B cell (primary cell): ENCODE data around the gene GAK. TPM values are rescaled to one million over a fixed set of nuclear protein-coding genes. Genes with fewer than 3 reads are reported as not detected.

ENCODE experiments used
- ATAC-seq: fragments of 200-7000 bp; cut with Tn5 transposase; one replicate; pipeline ENCODE4 v1.10.0; 2021; ENCODE audit warnings: low read depth, mild to moderate bottlenecking, moderate number of reproducible peaks, moderate library complexity
- CTCF ChIA-PET: fragments of 350-600 bp; sonication (Branson Sonifier 250); formaldehyde crosslinking; loops from one replicate; lab custom pipeline; 2021; ENCODE audit warnings: antibody characterized with exemption, inconsistent platforms; lab: Charles Lee
- POLR2A ChIA-PET: fragments of 350-600 bp; sonication (Branson Sonifier 250); formaldehyde crosslinking; loops from one replicate; lab custom pipeline; 2021; ENCODE audit warnings: antibody characterized with exemption; lab: Charles Lee
- DNase-seq: peaks from one replicate; pipeline ENCODE4 v3.0.0; 2013
- H2AFZ ChIP-seq: 2 replicates; pipeline ENCODE4 v1.6.1; 2012; ENCODE audit warnings: mild to moderate bottlenecking, low read depth, low read length; ENCODE audit not compliant: insufficient read depth, poor library complexity, severe bottlenecking
- H3K27ac ChIP-seq, 2 donors: 1 replicate in 1 of 2; 2 replicates in 1 of 2; pipeline ENCODE4 v1.5.1; 2012 to 2013; ENCODE audit warnings: low read length in 2 of 2, mild to moderate bottlenecking in 2 of 2, moderate library complexity in 1 of 2
- H3K27me3 ChIP-seq, 4 experiments: fragments of 200-600 bp in 1 of 4; sonication (generic) in 1 of 4; replicated peaks in 1 of 4; 1 replicate in 2 of 4; 2 replicates in 2 of 4; pipeline versions ENCODE4 v1.6.1 to v1.7.0; 2013 to 2016; ENCODE audit warnings: low read length in 3 of 4, mild to moderate bottlenecking in 2 of 4, mixed read lengths in 1 of 4, moderate library complexity in 1 of 4; ENCODE audit not compliant: insufficient read depth in 4 of 4, control insufficient read depth in 3 of 4; ENCODE audit errors: control extremely low read depth in 1 of 4
- H3K36me3 ChIP-seq, 2 experiments: replicated peaks in 1 of 2; 1 replicate in 1 of 2; 2 replicates in 1 of 2; pipeline versions ENCODE4 v1.6.1 to v1.7.1; 2013; ENCODE audit warnings: low read length in 1 of 2; ENCODE audit not compliant: insufficient read depth in 2 of 2, control insufficient read depth in 1 of 2; ENCODE audit errors: control extremely low read depth in 1 of 2, extremely low read depth in 1 of 2
- H3K4me1 ChIP-seq, 2 donors: fragments of 200-600 bp in 1 of 2; sonication (generic) in 1 of 2; 1 replicate in 1 of 2; 2 replicates in 1 of 2; pipeline versions ENCODE4 v1.5.1 to v1.6.1; 2013 to 2017; ENCODE audit warnings: low read length in 2 of 2; ENCODE audit not compliant: control insufficient read depth in 2 of 2, insufficient read depth in 2 of 2
- H3K4me2 ChIP-seq: replicated peaks from 2 replicates; pipeline ENCODE3; 2012; ENCODE audit warnings: mild to moderate bottlenecking, low read depth, low read length; ENCODE audit not compliant: poor library complexity, severe bottlenecking
- H3K4me3 ChIP-seq, 5 experiments: fragments of 200-600 bp in 1 of 5; sonication (generic) in 1 of 5; 1 replicate in 3 of 5; 2 replicates in 2 of 5; pipeline versions ENCODE4 v1.5.1 to v1.7.0; 2011 to 2016; ENCODE audit warnings: low read length in 4 of 5, mild to moderate bottlenecking in 4 of 5, low read depth in 2 of 5, control low read depth in 1 of 5, moderate library complexity in 1 of 5; ENCODE audit not compliant: insufficient read depth in 1 of 5; ENCODE audit errors: control extremely low read depth in 1 of 5, extremely low read depth in 1 of 5
- H3K79me2 ChIP-seq: fragments of 200-600 bp; sonication (generic); one replicate; pipeline ENCODE4 v1.6.0; 2016; ENCODE audit warnings: low read length; ENCODE audit not compliant: control insufficient read depth, insufficient read depth
- H3K9ac ChIP-seq: fragments of 200-600 bp; sonication (generic); 2 replicates; pipeline ENCODE4 v1.6.1; 2017; ENCODE audit warnings: mild to moderate bottlenecking, low read length, moderate library complexity
- H3K9me3 ChIP-seq, 3 donors: one replicate each; pipeline versions ENCODE4 v1.6.1 to v1.7.1; 2013; ENCODE audit warnings: low read length in 2 of 3; ENCODE audit not compliant: control insufficient read depth in 2 of 3, insufficient read depth in 1 of 3; ENCODE audit errors: control extremely low read depth in 1 of 3
- H4K20me1 ChIP-seq: 2 replicates; pipeline ENCODE4 v1.6.0; 2012; ENCODE audit warnings: mild to moderate bottlenecking, low read length; ENCODE audit not compliant: insufficient read depth, control insufficient read depth, poor library complexity, severe bottlenecking
- H3K27ac Mint-ChIP-seq: one replicate; pipeline ENCODE4 v1.8.0; 2021; ENCODE audit warnings: mixed read lengths
- H3K27me3 Mint-ChIP-seq: one replicate; pipeline ENCODE4 v1.8.0; 2021; ENCODE audit warnings: mixed read lengths
- H3K4me1 Mint-ChIP-seq: one replicate; pipeline ENCODE4 v1.8.0; 2021; ENCODE audit warnings: mixed read lengths
- H3K4me3 Mint-ChIP-seq: one replicate; pipeline ENCODE4 v1.8.0; 2021; ENCODE audit warnings: mixed read lengths
- H3K9me3 Mint-ChIP-seq: one replicate; pipeline ENCODE4 v1.8.0; 2022; ENCODE audit warnings: mixed read lengths; ENCODE audit not compliant: insufficient read depth
- EZH2 ChIP-seq: IDR thresholded peaks from 2 replicates; pipeline ENCODE4 v1.6.1; 2012; ENCODE audit warnings: borderline replicate concordance, low read depth, mild to moderate bottlenecking, moderate library complexity, low read length; ENCODE audit not compliant: insufficient read depth, poor library complexity, severe bottlenecking
- WGBS: methylation state at CpG from one replicate; pipeline ENCODE4 v1.1.5; 2013; ENCODE audit warnings: missing lambda C conversion rate; ENCODE audit not compliant: insufficient coverage; 5-methylcytosine and 5-hydroxymethylcytosine counted together
- intact Hi-C: fragments of 100-400 bp; cut with micrococcal nuclease; formaldehyde crosslinking; loops from one replicate; pipeline ENCODE4 v1.10.0; 2022
- polyA plus RNA-seq: library from polyadenylated mRNA; depleted of rRNA; stranded (reverse); fragments of >200 nt; gene quantifications from 2 replicates; pipeline ENCODE4 v1.2.3, GENCODE V29; 2012
- total RNA-seq, 2 donors: library from RNA; stranded (reverse); fragments of 120-200 nt in 1 of 2; gene quantifications; 1 replicate in 1 of 2; 2 replicates in 1 of 2; pipeline versions ENCODE4 v1.2.3 to v1.2.4, GENCODE V29; 2013 to 2022
- TF ChIP-seq, protein P1 (sequence below): fragments of 200-600 bp; IDR thresholded peaks from one replicate; pipeline ENCODE4 v1.8.0; 2022; ENCODE audit warnings: antibody characterized with exemption, mild to moderate bottlenecking

GAK gene
- total and polyA plus RNA-seq, 2 donors (not counting 1 experiment from before 2014, with no cell fraction given), result 113 to 283 TPM

DNA sequence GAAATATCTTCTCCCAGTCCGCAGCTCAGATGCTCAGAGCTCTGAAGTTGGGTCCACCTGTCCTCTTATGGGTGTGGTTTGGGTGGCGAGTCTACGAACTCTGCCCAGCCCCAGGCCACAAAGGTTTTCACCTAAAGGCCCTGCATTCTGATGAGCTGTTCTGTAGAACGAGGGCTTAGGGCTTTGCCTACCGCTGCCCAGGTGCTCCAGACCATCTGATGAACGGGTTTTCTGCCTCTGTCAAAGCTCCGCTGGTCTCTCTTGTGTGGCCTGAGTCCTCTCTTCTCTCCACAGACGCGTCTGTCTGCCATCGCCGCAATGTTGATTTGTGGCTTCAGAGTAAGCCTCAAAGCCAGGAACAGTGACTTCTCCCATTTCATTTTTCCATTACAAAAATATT lies 77.8 kb downstream of the GAK start:
- Histone ChIP-seq H3K27ac (no peak overlapping the region), H3K4me3 (no peak overlapping the region), H3K79me2 (peaks cover 5% of the 10 kb centered on the region), H2AFZ (no peak overlapping the region), H3K4me1 (no peaks in the 10 kb centered on the region), H3K9ac (no peak overlapping the region), H3K9me3 (peaks cover 0 to 12% (median 0%) of the 10 kb centered on the region in 3 donors), H3K27me3 (no peaks in the 10 kb centered on the region), H4K20me1 (peaks cover 19% of the 10 kb centered on the region), H3K36me3 (peaks cover 6 to 48% of the 10 kb centered on the region in 2 experiments), H3K4me2 (no peak overlapping the region)
- no peaks in the 10 kb centered on the region for H3K4me1 Mint-ChIP-seq
- H3K9me3 Mint-ChIP-seq, result no peaks in the 10 kb centered on the region
- no peak overlapping the region for H3K27ac Mint-ChIP-seq
- intact Hi-C loops, result no loop called here
- POLR2A ChIA-PET, result no interaction called here
- no peak for ATAC-seq
- no peaks in the 10 kb centered on the region for H3K27me3 Mint-ChIP-seq
- 98% methylated on average over 8 of the region's 11 CpGs for WGBS
- no peak overlapping the region for H3K4me3 Mint-ChIP-seq
- TF ChIP-seq EZH2, result no peak
- TF ChIP-seq, protein P1, sequence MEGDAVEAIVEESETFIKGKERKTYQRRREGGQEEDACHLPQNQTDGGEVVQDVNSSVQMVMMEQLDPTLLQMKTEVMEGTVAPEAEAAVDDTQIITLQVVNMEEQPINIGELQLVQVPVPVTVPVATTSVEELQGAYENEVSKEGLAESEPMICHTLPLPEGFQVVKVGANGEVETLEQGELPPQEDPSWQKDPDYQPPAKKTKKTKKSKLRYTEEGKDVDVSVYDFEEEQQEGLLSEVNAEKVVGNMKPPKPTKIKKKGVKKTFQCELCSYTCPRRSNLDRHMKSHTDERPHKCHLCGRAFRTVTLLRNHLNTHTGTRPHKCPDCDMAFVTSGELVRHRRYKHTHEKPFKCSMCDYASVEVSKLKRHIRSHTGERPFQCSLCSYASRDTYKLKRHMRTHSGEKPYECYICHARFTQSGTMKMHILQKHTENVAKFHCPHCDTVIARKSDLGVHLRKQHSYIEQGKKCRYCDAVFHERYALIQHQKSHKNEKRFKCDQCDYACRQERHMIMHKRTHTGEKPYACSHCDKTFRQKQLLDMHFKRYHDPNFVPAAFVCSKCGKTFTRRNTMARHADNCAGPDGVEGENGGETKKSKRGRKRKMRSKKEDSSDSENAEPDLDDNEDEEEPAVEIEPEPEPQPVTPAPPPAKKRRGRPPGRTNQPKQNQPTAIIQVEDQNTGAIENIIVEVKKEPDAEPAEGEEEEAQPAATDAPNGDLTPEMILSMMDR, result no peak
- DNase-seq, result no peak
- CTCF ChIA-PET, result no interaction called here

DNA sequence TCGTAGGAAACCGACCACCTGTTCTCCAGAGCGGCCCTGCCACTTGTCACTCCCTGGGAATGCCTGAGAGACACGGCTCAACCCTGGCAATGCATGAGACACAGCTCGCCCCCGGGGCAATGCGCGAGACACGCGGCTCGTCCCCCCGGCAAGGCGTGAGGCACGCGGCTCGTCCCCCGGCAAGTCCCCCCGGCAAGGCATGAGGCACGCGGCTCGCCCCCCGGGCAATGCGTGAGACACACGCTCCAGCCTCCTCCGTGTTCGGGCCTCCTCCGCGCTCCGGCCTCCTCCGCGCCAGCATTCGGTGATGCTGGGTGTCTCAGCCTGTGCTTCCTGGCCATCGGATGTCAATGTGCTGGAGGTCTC lies 78.7 kb downstream of the GAK start:
- no peaks in the 10 kb centered on the region for H3K9me3 Mint-ChIP-seq

More for the DNA sequence above, 78.7 kb downstream of the GAK start:
- ChIA-PET CTCF (no interaction called here), POLR2A (no interaction called here)
- Histone ChIP-seq H3K36me3 (peaks cover 6 to 47% of the 10 kb centered on the region in 2 experiments), H3K9me3 (peaks cover 0 to 12% (median 0%) of the 10 kb centered on the region in 3 donors), H3K9ac (no peak overlapping the region), H3K4me2 (no peak overlapping the region), H3K4me3 (no peak overlapping the region), H2AFZ (no peak overlapping the region), H3K79me2 (no peaks in the 10 kb centered on the region), H4K20me1 (peaks cover 13% of the 10 kb centered on the region), H3K4me1 (no peaks in the 10 kb centered on the region), H3K27ac (no peak overlapping the region), H3K27me3 (no peaks in the 10 kb centered on the region)
- Mint-ChIP-seq H3K4me3 (no peak overlapping the region), H3K27ac (no peak overlapping the region), H3K4me1 (no peaks in the 10 kb centered on the region), H3K27me3 (no peaks in the 10 kb centered on the region)
- 97% methylated on average over 22 of the region's 33 CpGs for WGBS
- intact Hi-C loops, result no loop called here
- no peak for DNase-seq
- no peak for ATAC-seq
- TF ChIP-seq, protein P1, result no peak
- TF ChIP-seq EZH2, result no peak
